ENCODE results near the gene ZNF385B.

DNA sequence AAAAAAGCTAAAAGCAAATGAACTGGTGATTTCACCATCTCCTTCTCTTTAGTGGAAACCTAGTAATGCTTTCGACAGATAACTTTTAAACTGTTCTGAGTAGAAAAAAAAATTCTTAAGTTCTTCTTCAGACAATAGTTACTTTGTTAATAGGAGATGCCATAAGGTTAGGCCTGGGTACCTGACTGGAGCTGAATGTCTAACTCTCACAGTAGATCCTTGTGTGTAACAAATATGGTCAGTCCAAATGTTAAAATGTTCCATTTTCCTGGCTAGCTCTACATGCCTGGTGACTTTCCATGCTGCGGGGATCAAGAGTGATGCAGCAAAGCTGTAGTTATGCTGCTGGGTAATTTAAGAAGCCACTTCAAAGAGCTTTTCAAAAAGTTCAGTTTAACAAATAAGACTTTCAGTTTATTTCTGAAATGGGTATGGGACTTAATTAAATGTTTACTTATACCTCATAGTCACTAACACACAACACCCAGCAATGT is 332.8 kb downstream of the ZNF385B start:
- no peak for TF ChIP-seq SIN3A (IDR thresholded peaks at IDR 0.05; ENCODE audit: borderline replicate concordance, insufficient read depth, low read depth, low read length)
- TF ChIP-seq, protein P1, sequence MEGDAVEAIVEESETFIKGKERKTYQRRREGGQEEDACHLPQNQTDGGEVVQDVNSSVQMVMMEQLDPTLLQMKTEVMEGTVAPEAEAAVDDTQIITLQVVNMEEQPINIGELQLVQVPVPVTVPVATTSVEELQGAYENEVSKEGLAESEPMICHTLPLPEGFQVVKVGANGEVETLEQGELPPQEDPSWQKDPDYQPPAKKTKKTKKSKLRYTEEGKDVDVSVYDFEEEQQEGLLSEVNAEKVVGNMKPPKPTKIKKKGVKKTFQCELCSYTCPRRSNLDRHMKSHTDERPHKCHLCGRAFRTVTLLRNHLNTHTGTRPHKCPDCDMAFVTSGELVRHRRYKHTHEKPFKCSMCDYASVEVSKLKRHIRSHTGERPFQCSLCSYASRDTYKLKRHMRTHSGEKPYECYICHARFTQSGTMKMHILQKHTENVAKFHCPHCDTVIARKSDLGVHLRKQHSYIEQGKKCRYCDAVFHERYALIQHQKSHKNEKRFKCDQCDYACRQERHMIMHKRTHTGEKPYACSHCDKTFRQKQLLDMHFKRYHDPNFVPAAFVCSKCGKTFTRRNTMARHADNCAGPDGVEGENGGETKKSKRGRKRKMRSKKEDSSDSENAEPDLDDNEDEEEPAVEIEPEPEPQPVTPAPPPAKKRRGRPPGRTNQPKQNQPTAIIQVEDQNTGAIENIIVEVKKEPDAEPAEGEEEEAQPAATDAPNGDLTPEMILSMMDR (IDR thresholded peaks at IDR 0.05) = no peak

Measured in Panc1 (cell line).